Mucosa of rectum (tissue), 2 donors: ENCODE data around the gene PRRG2.

ENCODE experiments used
- H3K27ac ChIP-seq, 2 donors: one replicate each; pipeline ENCODE4 v1.7.0; 2013; ENCODE audit warnings: inconsistent platforms in 2 of 2, low read depth in 2 of 2, low read length in 2 of 2
- H3K27me3 ChIP-seq, 2 donors: one replicate each; pipeline ENCODE4 v1.7.0; 2013; ENCODE audit warnings: low read length in 2 of 2; ENCODE audit not compliant: control insufficient read depth in 2 of 2, insufficient read depth in 2 of 2
- H3K36me3 ChIP-seq, 2 donors: one replicate each; pipeline ENCODE4 v1.7.0; 2013; ENCODE audit warnings: low read length in 2 of 2; ENCODE audit not compliant: control insufficient read depth in 2 of 2, insufficient read depth in 2 of 2
- H3K4me1 ChIP-seq, 2 donors: one replicate each; pipeline ENCODE4 v1.7.0; 2013; ENCODE audit warnings: low read length in 2 of 2, mild to moderate bottlenecking in 1 of 2; ENCODE audit not compliant: control insufficient read depth in 2 of 2, insufficient read depth in 2 of 2
- H3K4me3 ChIP-seq, 2 donors: one replicate each; pipeline ENCODE4 v1.7.0; 2013; ENCODE audit warnings: low read length in 2 of 2
- H3K9ac ChIP-seq, 2 donors: one replicate each; pipeline ENCODE4 v1.7.0; 2013; ENCODE audit warnings: low read length in 2 of 2, low read depth in 1 of 2, mild to moderate bottlenecking in 1 of 2
- H3K9me3 ChIP-seq, 2 donors: one replicate each; pipeline ENCODE4 v1.7.0; 2013; ENCODE audit warnings: low read length in 2 of 2; ENCODE audit not compliant: control insufficient read depth in 2 of 2
- donor health status: healthy.
- donor health status: Normal muscosa, but diverticular disease.

The PRRG2 gene

GRCh38 chr19:49544154-49544553 is 37.0 kb upstream of the PRRG2 start:
- H3K27ac ChIP-seq, result no peak overlapping the region
- H3K4me1 ChIP-seq, result peaks cover 15 to 17% of the 10 kb centered on the region in 2 donors
- H3K9ac ChIP-seq, result no peak overlapping the region
- peaks cover 15 to 18% of the 10 kb centered on the region in 2 donors for H3K36me3 ChIP-seq
- no peaks in the 10 kb centered on the region for H3K27me3 ChIP-seq
- no peaks in the 10 kb centered on the region for H3K9me3 ChIP-seq
- H3K4me3 ChIP-seq, result no peak overlapping the region

GRCh38 chr19:49546825-49547565 is 34.1 kb upstream of the PRRG2 start:
- Histone ChIP-seq H3K4me1 (peaks cover 15 to 25% of the 10 kb centered on the region in 2 donors), H3K27ac (peak overlapping the region; percentile 68 to 71), H3K4me3 (peak overlapping the region in 1 of 2 donors; percentile 55), H3K36me3 (peaks cover 7 to 10% of the 10 kb centered on the region in 2 donors), H3K9me3 (no peaks in the 10 kb centered on the region), H3K27me3 (no peaks in the 10 kb centered on the region), H3K9ac (peak overlapping the region in 1 of 2 donors; percentile 0)

DNA sequence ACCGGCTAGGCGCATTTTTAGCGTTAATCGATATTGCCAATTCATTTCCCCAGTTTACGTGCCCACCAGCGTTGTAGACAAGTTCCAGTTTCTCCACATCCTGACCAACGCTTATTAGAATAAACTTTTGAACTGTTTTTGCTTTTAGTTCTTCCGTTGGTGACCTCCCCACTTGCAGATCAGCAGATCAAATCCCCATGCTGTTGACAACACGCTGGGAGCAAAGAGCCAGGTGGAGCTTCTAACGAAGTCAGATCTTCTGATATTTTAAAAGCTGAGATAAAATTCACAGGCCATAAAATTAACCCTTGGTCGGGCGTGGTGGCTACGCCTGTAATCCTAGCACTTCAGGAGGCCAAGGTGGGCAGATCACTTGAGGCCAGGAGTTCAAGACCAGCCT is 32.1 kb upstream of the PRRG2 start:
- Histone ChIP-seq H3K9ac (peak overlapping the region; percentile 34 to 63), H3K4me1 (peaks cover 27 to 41% of the 10 kb centered on the region in 2 donors), H3K27ac (peak overlapping the region; percentile 76 to 90), H3K4me3 (no peak overlapping the region), H3K9me3 (no peaks in the 10 kb centered on the region), H3K27me3 (no peaks in the 10 kb centered on the region), H3K36me3 (peaks cover under 1 to 3% of the 10 kb centered on the region in 2 donors)

- no peak overlapping the region for H3K4me3 ChIP-seq
- peak overlapping the region; percentile 9 to 32 for H3K27ac ChIP-seq
- peaks cover 35 to 54% of the 10 kb centered on the region in 2 donors for H3K4me1 ChIP-seq
- H3K9ac ChIP-seq, result peak overlapping the region in 1 of 2 donors; percentile 15
- H3K9me3 ChIP-seq, result no peaks in the 10 kb centered on the region
- peaks cover 7 to 13% of the 10 kb centered on the region in 2 donors for H3K36me3 ChIP-seq
- H3K27me3 ChIP-seq, result no peaks in the 10 kb centered on the region
Observed at GRCh38 chr19:49551531-49551930, 29.6 kb upstream of the PRRG2 start.

DNA sequence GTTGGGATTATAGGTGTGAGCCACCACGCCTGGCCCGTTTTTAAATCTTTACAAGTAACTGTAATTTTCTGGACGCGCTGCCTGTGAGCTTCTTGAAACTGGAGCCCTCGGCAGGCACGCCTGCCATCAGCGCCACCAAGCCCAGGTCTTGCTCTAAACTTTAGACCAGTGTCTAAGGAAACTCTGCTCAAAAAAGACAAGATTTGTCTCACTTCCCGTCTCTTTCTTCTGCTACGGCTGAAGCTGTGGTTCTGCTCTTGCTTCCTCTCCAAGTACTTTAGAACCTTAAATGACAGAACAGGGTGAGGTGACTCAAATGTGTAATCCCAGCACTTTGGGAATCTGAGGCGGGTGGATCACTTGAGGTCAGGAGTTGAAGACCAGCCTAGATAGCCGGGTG is 28.4 kb upstream of the PRRG2 start:
- Histone ChIP-seq H3K9me3 (no peaks in the 10 kb centered on the region), H3K4me3 (no peak overlapping the region), H3K27ac (peak overlapping the region; percentile 92 to 95), H3K9ac (peak overlapping the region in 1 of 2 donors; percentile 64), H3K27me3 (no peaks in the 10 kb centered on the region), H3K4me1 (peaks cover 30 to 48% of the 10 kb centered on the region in 2 donors), H3K36me3 (peaks cover 14 to 21% of the 10 kb centered on the region in 2 donors)

GRCh38 chr19:49553451-49554271 is 27.5 kb upstream of the PRRG2 start:
- Histone ChIP-seq H3K27ac (peak overlapping the region; percentile 92 to 95), H3K4me1 (peaks cover 27 to 43% of the 10 kb centered on the region in 2 donors), H3K36me3 (peaks cover 24 to 27% of the 10 kb centered on the region in 2 donors), H3K9me3 (no peaks in the 10 kb centered on the region), H3K27me3 (no peaks in the 10 kb centered on the region), H3K9ac (peak overlapping the region in 1 of 2 donors; percentile 73), H3K4me3 (peak overlapping the region; percentile 35 to 50)

- peak overlapping the region; percentile 92 to 95 for H3K27ac ChIP-seq
- peaks cover 28 to 34% of the 10 kb centered on the region in 2 donors for H3K36me3 ChIP-seq
- H3K9me3 ChIP-seq, result no peaks in the 10 kb centered on the region
- H3K4me1 ChIP-seq, result peaks cover 34 to 46% of the 10 kb centered on the region in 2 donors
- no peak overlapping the region for H3K4me3 ChIP-seq
- H3K9ac ChIP-seq, result no peak overlapping the region
- no peaks in the 10 kb centered on the region for H3K27me3 ChIP-seq
Observed at GRCh38 chr19:49554701-49555181, 26.4 kb upstream of the PRRG2 start.

DNA sequence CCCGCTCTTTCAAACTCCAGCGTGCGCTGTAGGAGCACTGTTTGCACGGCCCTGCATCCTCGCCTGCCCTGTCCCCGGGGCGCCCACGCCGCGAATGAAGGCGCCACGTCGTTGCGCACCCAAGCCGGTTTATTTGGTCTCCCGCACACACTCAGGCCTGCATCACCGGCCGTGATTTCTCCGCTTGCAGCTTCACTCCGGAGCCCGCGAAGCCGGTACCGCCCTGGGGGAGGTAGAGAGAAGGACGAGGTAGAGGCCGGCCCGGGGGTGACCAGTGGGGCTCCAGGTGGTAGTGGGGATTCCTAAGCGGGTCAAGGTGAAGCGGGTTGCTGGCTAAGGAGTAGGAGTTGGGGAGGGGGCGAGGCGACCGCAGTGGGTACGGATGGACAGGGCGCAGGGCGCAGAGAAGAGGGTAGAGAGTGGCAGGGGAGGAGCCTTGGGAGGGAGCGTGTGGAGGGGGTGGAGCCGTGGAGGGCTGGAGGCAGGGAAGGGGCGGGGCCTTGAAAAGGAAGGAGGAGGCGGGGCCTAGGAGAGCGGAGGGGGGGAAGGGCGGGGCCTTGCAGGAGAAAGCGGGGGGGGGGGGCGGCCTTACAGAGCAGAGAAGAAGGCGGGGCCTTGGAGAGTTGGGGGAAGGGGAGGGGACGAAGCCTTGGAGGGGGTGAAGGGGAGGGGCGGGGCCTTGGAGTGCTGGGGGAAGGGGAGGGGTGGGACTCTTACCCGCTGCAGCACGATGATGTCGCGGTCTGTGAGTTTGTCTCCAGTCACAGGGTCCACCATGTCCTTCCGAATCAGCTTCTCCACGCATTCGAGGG is 25.3 kb upstream of the PRRG2 start:
- peaks cover 45 to 57% of the 10 kb centered on the region in 2 donors for H3K4me1 ChIP-seq
- no peak overlapping the region for H3K9ac ChIP-seq
- peak overlapping the region; percentile 26 to 92 for H3K27ac ChIP-seq
- peak overlapping the region in 1 of 2 donors; percentile 13 for H3K4me3 ChIP-seq
- H3K36me3 ChIP-seq, result peaks cover 28 to 34% of the 10 kb centered on the region in 2 donors
- H3K27me3 ChIP-seq, result no peaks in the 10 kb centered on the region
- no peaks in the 10 kb centered on the region for H3K9me3 ChIP-seq

DNA sequence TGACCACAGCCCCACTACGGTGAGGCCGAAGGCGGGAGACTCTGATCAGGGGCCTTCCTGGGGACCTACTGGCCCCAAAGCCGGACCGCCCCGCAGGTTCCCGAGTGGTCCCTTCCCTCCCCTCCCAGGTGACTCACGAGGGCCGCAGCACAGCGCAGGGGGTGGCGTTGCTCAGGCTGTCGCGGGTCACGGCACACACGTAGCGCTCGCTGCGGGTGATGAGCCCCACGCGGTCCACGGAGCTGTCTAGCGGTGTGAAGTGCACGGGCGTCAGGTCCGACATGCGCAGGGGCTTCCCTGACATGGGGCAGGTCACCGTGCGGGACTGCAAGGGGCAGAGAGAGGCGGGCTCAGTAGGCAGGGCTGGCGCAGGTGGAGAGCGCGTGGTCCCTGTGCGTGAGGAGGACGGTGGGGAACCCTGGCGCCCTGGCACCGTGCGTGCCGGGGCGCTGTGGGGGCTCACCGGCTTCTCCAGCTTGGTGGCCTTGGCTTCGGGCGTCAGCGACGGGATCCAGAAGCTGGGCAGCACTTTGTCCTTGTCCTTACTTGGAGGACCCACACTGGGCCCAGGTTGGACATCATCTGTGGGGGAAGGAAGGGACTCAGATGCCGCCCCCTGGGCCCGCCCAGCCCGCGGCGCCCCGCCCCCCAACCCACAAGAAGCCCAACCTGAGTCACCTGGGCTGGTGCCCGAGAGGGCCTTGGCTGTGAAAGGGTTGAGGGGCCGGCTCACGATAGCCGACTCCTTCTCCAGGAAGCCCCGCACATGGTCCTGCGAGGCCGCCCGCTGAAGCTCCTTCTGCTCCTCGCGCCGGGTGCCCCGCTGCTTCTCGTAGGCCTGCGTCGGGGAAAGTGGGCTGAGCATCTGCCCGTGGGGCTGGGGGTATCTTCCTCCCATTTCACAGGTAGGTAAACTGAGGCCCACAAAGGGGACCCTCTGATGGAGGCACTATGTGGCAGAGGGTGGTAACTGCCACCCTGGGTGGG is 24.4 kb upstream of the PRRG2 start:
- peaks cover 28 to 34% of the 10 kb centered on the region in 2 donors for H3K36me3 ChIP-seq
- H3K9ac ChIP-seq, result peak overlapping the region in 1 of 2 donors; percentile 32
- peaks cover 48 to 60% of the 10 kb centered on the region in 2 donors for H3K4me1 ChIP-seq
- H3K27me3 ChIP-seq, result no peaks in the 10 kb centered on the region
- peak overlapping the region in 1 of 2 donors; percentile 41 for H3K4me3 ChIP-seq
- no peaks in the 10 kb centered on the region for H3K9me3 ChIP-seq
- H3K27ac ChIP-seq, result peak overlapping the region; percentile 2 to 70
